HUES64 (cell line): ENCODE results near the gene OARD1.

Experiments used
- H3K27ac ChIP-seq: 2 replicates; pipeline ENCODE4 v1.7.0; 2013; ENCODE audit warnings: low read depth, low read length, inconsistent platforms
- H3K27me3 ChIP-seq: 2 replicates; pipeline ENCODE4 v1.6.1; 2013; ENCODE audit warnings: mild to moderate bottlenecking, low read length; ENCODE audit not compliant: insufficient read depth
- H3K36me3 ChIP-seq: 2 replicates; pipeline ENCODE4 v1.6.1; 2013; ENCODE audit warnings: mild to moderate bottlenecking, low read length; ENCODE audit not compliant: insufficient read depth
- H3K4me1 ChIP-seq: 2 replicates; pipeline ENCODE4 v1.6.1; 2013; ENCODE audit warnings: mild to moderate bottlenecking, low read length, moderate library complexity; ENCODE audit not compliant: insufficient read depth
- H3K4me3 ChIP-seq: 2 replicates; pipeline ENCODE4 v1.5.1; 2013; ENCODE audit warnings: mild to moderate bottlenecking, low read length, moderate library complexity
- H3K9ac ChIP-seq: 2 replicates; pipeline ENCODE4 v1.6.1; 2013; ENCODE audit warnings: mild to moderate bottlenecking, low read depth, low read length
- H3K9me3 ChIP-seq: 2 replicates; pipeline ENCODE4 v1.6.1; 2013; ENCODE audit warnings: low read depth, low read length; ENCODE audit not compliant: insufficient read depth
- WGBS: fragments of 150-250, 120-280 bp; methylation state at CpG from one replicate; pipeline ENCODE4 v1.1.7; 2013; ENCODE audit warnings: missing lambda C conversion rate; 5-methylcytosine and 5-hydroxymethylcytosine counted together

The OARD1 gene

DNA sequence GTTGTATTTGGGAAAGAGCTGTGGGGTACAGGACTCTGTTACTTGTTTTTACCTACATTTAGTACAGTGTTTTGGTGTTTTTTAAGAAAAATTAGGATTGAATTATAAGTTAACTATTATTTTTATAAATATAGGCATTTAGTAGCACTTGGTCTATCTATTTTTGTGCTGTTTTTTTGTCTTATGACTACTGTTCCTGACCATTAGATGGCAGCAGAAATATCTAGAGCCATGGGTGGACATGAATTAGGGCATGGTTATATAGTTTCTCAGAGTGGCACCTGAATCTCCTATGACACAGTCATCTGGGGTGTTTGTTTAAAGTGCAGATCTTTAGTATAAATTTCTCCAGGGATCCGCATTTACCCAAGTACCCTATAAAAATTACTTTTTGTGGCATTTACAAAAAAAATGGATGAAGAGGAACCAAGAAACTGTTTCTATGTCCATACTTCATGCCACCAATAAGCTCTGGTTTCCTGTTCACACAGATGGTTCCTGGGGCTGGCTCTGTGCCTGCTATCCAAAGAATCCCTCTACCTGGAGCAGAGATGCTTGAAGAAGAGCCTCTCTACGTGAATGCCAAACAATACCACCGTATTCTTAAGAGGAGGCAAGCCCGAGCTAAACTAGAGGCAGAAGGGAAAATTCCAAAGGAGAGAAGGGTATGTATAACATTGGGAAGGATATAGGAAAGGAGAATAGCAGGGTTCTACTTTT, 20.4 kb upstream of the OARD1 start:
- Histone ChIP-seq H3K4me3 (no peak overlapping the region), H3K27me3 (no peaks in the 10 kb centered on the region), H3K9ac (no peak overlapping the region), H3K4me1 (no peaks in the 10 kb centered on the region), H3K9me3 (no peaks in the 10 kb centered on the region), H3K27ac (no peak overlapping the region), H3K36me3 (peaks cover 96% of the 10 kb centered on the region)
- 99% methylated on average over 4 of the region's 4 CpGs for WGBS

DNA sequence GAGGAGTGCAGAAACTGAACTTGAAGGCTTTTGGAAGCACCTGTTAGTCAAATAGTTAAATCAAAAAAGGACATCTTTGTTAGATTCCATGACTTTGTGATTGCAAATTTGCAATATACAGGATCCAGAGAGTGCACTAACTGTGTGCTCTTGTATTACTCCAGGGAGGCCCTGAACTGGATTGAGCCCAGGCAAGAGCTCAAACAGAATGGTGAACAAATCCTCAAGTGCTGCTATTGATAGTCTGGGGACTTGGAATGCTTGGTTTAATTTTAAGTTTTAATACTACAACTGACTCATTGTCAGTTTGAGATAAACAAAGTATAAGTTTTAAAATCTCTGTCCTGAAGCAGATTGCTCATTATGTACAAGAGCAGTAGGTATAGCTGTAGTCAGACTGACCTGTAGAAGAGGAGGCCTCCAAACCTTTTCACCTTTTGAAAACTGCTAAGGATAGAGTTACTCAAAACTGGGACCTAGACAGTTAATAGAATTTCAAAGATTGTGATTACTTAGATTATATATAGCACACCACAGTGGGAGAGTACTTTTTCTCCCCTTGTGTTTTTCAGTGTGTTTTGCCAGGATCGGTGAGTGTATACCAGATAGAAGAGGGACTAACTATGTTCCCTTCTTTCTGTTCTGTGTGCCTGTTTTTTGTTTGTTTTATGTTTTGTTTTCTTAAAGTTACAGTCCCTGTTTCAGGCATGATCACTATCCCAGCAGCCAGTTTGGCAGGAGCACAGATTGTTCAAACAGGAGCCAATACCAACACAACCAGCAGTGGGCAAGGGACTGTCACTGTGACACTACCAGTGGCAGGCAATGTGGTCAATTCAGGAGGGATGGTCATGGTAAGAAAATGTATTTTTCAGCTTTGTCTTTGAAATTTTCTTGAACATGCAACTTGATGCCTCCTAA, 18.9 kb upstream of the OARD1 start:
- WGBS = 30% methylated on average over 1 of the region's 1 CpG
- peaks cover 96% of the 10 kb centered on the region for H3K36me3 ChIP-seq

DNA sequence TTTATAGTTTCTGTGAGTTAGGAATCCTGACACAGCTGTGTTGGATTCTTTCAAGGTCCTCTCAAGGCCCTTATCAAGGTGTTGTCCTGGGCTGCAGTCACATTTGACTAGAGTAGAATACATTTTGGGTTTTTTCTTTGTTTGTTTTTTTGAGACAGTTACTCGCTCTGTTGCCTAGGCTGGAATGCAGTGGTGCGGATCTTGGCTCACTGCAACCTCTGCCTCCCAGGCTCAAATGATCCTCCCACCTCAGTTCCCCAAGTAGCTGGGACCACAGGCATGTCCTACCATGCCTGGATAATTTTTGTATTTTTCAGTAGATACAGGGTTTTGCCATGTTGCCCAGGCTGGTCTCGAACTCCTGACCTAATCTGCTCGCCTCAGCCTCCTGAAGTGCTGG, 16.3 kb upstream of the OARD1 start:
- no peaks in the 10 kb centered on the region for H3K27me3 ChIP-seq
- no peak overlapping the region for H3K9ac ChIP-seq
- H3K9me3 ChIP-seq = no peaks in the 10 kb centered on the region
- WGBS = 93% methylated on average over 4 of the region's 4 CpGs
- H3K4me3 ChIP-seq = no peak overlapping the region
- H3K36me3 ChIP-seq = peaks cover 96% of the 10 kb centered on the region
- no peaks in the 10 kb centered on the region for H3K4me1 ChIP-seq
- H3K27ac ChIP-seq = no peak overlapping the region

More for the DNA sequence above, 18.9 kb upstream of the OARD1 start:
- Histone ChIP-seq H3K4me1 (no peaks in the 10 kb centered on the region), H3K9ac (no peak overlapping the region), H3K27ac (no peak overlapping the region), H3K9me3 (no peaks in the 10 kb centered on the region), H3K27me3 (no peaks in the 10 kb centered on the region), H3K4me3 (no peak overlapping the region)

DNA sequence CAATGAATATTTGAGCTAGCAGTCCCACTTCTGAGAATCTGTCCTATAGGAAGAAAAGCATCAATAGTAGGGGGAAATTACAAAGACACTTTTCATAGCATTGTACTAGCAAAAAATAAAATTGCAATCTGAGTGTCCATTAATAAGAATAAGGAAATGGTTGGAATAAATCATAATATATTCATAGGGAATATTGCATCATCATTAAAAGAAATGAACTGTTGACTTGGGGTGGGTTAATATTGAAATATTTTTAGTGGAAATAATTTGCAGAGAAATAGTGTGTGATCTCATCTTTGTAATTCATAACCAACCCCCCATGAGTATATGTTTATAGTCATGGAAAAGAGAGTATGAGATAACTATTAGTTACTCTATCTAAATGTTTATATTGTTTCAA, 13.0 kb upstream of the OARD1 start:
- H3K9ac ChIP-seq = no peak overlapping the region

DNA sequence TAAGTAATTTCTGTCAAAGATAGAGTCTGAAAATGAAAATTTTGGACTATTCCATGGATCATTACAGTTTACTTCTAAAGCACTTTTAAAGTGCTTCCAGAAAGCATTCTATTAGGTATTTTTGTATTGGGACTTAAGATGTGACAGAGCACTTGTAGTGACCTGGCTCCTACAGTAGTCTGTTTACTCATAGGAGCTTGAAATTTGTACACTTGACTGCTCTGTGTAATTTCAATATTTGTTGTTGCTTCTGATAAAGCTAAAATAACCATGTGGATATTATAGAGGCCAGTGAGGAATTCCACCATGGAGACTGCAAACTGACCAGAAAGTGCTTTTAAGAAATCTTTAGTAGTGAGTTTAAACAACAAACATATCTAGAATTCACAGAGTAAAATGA, 10.9 kb upstream of the OARD1 start:
- H3K9me3 ChIP-seq = no peaks in the 10 kb centered on the region
- H3K36me3 ChIP-seq = peaks cover 98% of the 10 kb centered on the region

More for the DNA sequence above, 13.0 kb upstream of the OARD1 start:
- Histone ChIP-seq H3K9me3 (no peaks in the 10 kb centered on the region), H3K4me1 (no peaks in the 10 kb centered on the region), H3K4me3 (no peak overlapping the region), H3K27ac (no peak overlapping the region), H3K36me3 (peaks cover 95% of the 10 kb centered on the region), H3K27me3 (no peaks in the 10 kb centered on the region)

DNA sequence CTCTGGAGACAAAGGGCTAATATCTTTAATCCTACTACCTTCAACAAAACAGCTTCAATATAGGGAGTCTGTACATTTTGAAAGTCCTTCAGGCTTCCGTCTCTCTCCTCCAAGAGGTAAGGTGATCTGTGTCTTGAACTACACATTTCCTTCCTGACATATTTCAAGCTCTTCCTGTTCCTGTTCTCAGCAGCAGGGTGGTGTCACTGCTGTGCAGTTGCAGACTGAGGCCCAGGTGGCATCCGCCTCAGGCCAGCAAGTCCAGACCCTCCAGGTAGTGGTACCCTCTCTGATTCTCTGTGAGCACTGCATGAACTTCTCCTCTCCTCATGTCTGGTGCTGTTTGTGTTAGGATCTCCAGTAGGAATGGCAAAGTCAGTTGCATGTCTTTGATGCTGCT, 8.5 kb upstream of the OARD1 start:
- Histone ChIP-seq H3K27me3 (no peaks in the 10 kb centered on the region), H3K9me3 (no peaks in the 10 kb centered on the region), H3K9ac (no peak overlapping the region), H3K4me3 (no peak overlapping the region), H3K27ac (no peak overlapping the region), H3K4me1 (peaks cover 10% of the 10 kb centered on the region; the same call in 1 of the 2 replicates), H3K36me3 (peaks cover 80% of the 10 kb centered on the region)
- 94% methylated on average over 2 of the region's 2 CpGs for WGBS

More for the DNA sequence above, 10.9 kb upstream of the OARD1 start:
- Histone ChIP-seq H3K27me3 (no peaks in the 10 kb centered on the region), H3K4me1 (no peaks in the 10 kb centered on the region), H3K4me3 (no peak overlapping the region), H3K9ac (no peak overlapping the region), H3K27ac (no peak overlapping the region)

DNA sequence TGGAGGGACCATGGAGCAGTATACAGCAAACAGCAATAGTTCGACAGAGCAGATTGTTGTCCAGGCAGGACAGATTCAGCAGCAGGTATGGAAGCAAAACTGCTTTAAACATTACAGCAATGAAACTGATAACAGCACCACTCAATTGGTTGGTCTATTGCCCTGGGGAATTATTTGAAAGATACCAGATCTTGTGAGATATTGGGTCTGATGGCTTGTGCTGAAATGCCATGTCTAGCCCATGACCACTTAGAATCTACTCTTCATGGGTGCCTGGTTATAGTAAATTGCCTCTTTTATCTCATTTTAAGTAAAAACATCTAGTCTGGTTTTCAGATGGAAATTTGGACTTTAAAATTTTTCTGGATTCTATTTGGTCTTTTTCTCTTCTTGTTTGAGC, 6.9 kb upstream of the OARD1 start:
- Histone ChIP-seq H3K27me3 (no peaks in the 10 kb centered on the region), H3K9me3 (no peaks in the 10 kb centered on the region), H3K36me3 (peaks cover 65% of the 10 kb centered on the region), H3K4me1 (peaks cover 22% of the 10 kb centered on the region; the same call in 1 of the 2 replicates), H3K27ac (no peak overlapping the region), H3K4me3 (no peak overlapping the region), H3K9ac (no peak overlapping the region)
- WGBS = 98% methylated on average over 1 of the region's 1 CpG

DNA sequence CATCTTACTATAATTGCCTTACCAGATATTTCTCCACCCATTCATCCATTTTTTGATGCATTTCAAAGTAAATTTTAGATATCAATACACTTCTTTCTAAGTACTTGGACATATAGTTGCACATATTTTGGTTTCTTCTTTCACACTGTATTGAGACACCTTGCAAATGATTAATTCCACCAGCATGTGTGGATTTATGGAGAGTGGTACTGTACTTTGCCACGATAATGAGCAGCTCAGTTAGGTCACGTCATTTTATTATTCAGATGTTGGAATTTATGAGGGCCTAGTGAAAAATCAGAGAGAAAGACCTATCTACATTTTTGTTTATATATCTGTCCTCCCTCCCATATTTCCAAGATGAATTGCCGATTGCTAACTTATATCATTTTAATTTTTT, 5.9 kb upstream of the OARD1 start:
- peaks cover 22% of the 10 kb centered on the region; the same call in 1 of the 2 replicates for H3K4me1 ChIP-seq
- H3K27me3 ChIP-seq = no peaks in the 10 kb centered on the region
- H3K4me3 ChIP-seq = no peak overlapping the region
- 92% methylated on average over 2 of the region's 3 CpGs for WGBS
- no peaks in the 10 kb centered on the region for H3K9me3 ChIP-seq
- H3K9ac ChIP-seq = no peak overlapping the region
- no peak overlapping the region for H3K27ac ChIP-seq
- H3K36me3 ChIP-seq = peaks cover 55% of the 10 kb centered on the region

DNA sequence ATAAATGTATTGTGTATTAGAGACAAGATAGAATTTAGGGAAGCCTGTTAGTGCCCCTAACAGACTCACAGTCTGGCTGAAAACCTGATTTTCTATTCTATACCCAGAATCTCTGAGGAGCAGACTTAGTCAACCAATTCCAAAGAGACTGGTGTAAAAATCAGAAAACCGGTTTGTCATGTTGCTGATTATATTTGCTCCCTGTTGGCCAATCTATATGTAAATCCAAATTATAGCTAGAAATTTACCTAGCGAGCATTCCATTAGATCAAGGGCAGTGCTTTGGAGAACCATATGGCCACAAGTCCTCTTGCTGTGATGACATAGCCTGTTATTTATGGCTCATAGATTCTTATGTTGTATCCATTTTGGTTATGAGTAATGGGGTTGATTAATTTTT, 5.4 kb upstream of the OARD1 start:
- WGBS = 95% methylated on average over 2 of the region's 2 CpGs

DNA sequence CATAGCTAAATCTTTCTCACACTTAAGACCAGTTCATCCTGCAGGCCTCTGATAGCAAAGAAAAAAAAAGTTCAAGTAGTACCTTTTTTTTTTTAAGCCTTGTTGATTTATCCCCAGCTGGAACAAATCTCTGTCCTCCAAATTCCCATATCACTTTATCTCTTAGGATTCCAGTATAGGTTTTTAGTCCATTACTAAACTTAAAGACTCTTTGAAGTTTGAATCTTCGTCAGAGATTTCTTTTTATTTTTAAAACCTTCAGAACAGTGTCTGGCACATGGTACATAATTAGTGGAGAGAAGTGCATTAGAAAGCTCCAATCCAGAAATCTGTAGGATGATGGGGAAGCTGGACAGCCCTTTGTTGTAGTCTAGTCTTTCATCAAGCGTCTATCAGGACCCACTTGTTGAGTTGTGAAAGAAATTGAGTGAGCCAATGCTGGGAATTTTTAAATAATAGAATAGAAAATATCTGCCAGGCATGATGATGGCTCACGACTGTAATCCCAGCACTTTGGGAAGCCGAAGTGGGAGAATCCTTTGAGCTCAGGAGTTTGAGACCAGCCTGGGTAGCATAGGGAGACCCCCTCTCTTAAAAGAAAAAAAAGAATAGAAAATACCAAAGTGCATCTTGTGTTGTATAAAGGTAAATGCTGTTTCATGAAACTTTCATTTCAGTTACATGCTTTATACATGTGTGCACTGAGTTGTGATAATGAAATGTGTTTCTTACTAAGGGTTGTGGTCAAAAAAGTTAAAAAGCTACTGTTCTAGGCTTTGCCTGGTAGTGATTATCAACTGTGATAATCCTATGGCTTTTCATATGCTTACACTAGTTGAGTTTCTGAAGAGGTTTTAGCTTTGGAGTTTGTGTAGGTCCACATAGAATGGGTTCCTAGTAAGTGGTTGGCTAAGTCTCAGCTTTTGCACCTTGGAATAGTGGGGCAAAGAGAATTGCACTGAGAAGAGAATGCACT, 3.8 kb upstream of the OARD1 start:
- H3K27ac ChIP-seq = no peak overlapping the region
- H3K27me3 ChIP-seq = no peaks in the 10 kb centered on the region
- H3K4me1 ChIP-seq = peaks cover 26% of the 10 kb centered on the region; the same call in 1 of the 2 replicates
- no peak overlapping the region for H3K9ac ChIP-seq
- no peaks in the 10 kb centered on the region for H3K9me3 ChIP-seq
- H3K4me3 ChIP-seq = peak overlapping the region; percentile 82; the same call in 1 of the 2 replicates
- WGBS = 91% methylated on average over 3 of the region's 4 CpGs
- peaks cover 35% of the 10 kb centered on the region for H3K36me3 ChIP-seq

More for the DNA sequence above, 5.4 kb upstream of the OARD1 start:
- Histone ChIP-seq H3K27me3 (no peaks in the 10 kb centered on the region), H3K27ac (no peak overlapping the region), H3K9me3 (no peaks in the 10 kb centered on the region), H3K36me3 (peaks cover 49% of the 10 kb centered on the region), H3K4me3 (no peak overlapping the region), H3K9ac (no peak overlapping the region), H3K4me1 (peaks cover 22% of the 10 kb centered on the region; the same call in 1 of the 2 replicates)
